PFSK-1 (cell line): ENCODE data around the gene ANKZF1.

Source experiments
- FOXP2 ChIP-seq: optimal IDR thresholded peaks from 2 replicates; pipeline ENCODE3; 2011; ENCODE audit warnings: borderline replicate concordance, control low read depth, inconsistent platforms; ENCODE audit not compliant: insufficient read depth; ENCODE audit errors: extremely low read length, extremely low read depth
- POLR2AphosphoS5 ChIP-seq: IDR thresholded peaks from 2 replicates; pipeline ENCODE4 v1.6.1; 2012; ENCODE audit warnings: low read depth, mild to moderate bottlenecking, control low read depth, low read length, moderate library complexity
- REST ChIP-seq, 2 experiments: IDR thresholded peaks; 2 replicates each; pipeline versions ENCODE4 v1.6.1 to v1.8.0; 2011 to 2012; ENCODE audit warnings: low read depth in 2 of 2, low read length in 2 of 2, control low read depth in 1 of 2, inconsistent platforms in 1 of 2, mild to moderate bottlenecking in 1 of 2, moderate library complexity in 1 of 2; ENCODE audit not compliant: insufficient read depth in 1 of 2
- SIN3A ChIP-seq: IDR thresholded peaks from 2 replicates; pipeline ENCODE4 v1.6.1; 2012; ENCODE audit warnings: mild to moderate bottlenecking, low read length, moderate library complexity, borderline replicate concordance; ENCODE audit not compliant: insufficient read depth
- TAF1 ChIP-seq: IDR thresholded peaks from 2 replicates; pipeline ENCODE4 v1.6.1; 2012; ENCODE audit warnings: low read length, control low read depth, borderline replicate concordance; ENCODE audit not compliant: insufficient read depth

- TF ChIP-seq POLR2AphosphoS5 (no peak), REST (IDR thresholded peaks at IDR 0.05; ENCODE audit: insufficient read depth in 1 of 2, low read depth in 2 of 2, low read length in 2 of 2) (no peak), TAF1 (no peak), SIN3A (no peak), FOXP2 (no peak)
These were observed 45.5 kb upstream of the ANKZF1 start for GRCh38 chr2:219184121-219184520.
